ENCODE measurements around the gene PITPNC1.

The PITPNC1 gene

DNA sequence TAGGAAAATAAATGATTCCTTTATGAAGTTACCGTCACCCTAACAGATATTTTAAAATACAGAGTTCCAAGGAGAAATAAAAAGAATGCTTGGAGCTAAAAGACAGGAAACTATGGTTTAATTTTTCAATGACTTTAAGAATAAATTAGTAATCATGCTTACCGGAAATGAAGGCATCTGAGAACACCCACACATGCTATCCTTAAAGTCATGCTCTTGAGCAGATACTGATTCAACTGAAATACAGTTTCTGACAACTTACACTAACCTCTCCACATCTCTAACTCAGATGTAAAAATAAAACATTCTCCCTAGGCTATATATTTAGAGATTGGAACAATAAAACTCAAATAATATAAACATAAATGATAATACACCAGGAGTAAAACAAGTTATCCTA is 18.5 kb upstream of the PITPNC1 start:
- no peak for DNase-seq

DNA sequence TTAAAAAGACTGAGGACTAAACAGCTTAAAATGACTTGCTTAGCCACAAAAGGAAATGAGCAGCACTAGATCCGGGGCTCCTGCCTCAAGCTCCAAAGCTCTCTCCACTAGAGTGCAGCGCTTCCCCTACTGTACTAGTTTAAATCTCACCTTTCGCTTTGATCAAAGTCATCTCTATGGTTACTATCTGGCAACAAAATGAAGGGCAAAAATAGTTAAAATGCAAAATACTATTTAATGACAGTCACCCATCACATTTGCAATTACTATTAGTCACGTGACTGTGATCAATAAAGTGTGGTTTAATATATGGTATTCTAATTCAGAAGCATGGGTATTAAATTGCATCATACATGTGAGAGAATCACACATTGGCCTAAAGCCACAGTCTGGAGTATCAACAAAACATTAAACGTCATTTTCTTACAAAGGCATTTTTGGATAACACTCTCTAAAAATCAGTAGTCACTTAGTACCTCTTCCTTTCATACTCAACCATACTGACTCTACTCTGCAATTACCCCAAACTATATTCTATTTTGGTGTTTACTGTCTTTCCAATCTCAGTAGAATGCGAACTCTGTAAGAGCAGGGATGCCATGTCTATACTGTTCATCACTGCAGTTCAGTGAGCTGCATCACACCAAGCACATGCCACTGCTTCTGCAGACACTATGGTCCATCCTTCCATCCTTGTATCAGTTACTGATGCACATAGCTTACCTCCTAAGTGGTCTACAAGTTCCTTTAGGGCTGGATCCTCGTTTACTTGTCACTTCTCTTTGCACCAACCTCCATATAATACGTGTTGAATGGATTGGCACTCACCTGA is 16.9 kb upstream of the PITPNC1 start:
- no peak overlapping the region for H2BK5ac ChIP-seq (ENCODE audit: low read depth, low read length, poor library complexity)
- H3K27me3 ChIP-seq (ENCODE audit: insufficient read depth, low read length): no peaks in the 10 kb centered on the region
- WGBS (ENCODE audit: extremely low coverage, insufficient coverage, insufficient read length): no CpG with 5 or more reads among the region's 8 CpGs
- no peak overlapping the region for H3K9ac ChIP-seq (ENCODE audit: low read length)
- peak overlapping the region; percentile 74 for H3K23ac ChIP-seq (ENCODE audit: low read length)
- H4K12ac ChIP-seq (ENCODE audit: low read depth, low read length): no peak overlapping the region
- peaks cover 9% of the 10 kb centered on the region for H3K79me2 ChIP-seq (ENCODE audit: control insufficient read depth, insufficient read depth, low read length, poor library complexity)
- DNase-seq: no peak
- no peak overlapping the region for H3K27ac ChIP-seq (ENCODE audit: low read depth, low read length)
- H2AK5ac ChIP-seq (ENCODE audit: low read length): no peak overlapping the region
- no peaks in the 10 kb centered on the region for H3K9me3 ChIP-seq (ENCODE audit: insufficient read depth, low read depth, low read length)
- peaks cover 0 to 3% of the 10 kb centered on the region in 2 experiments for H3K4me1 ChIP-seq (ENCODE audit: control insufficient read depth in 1 of 2, insufficient read depth in 2 of 2, low read length in 2 of 2)
- H3K14ac ChIP-seq (ENCODE audit: low read length): no peak overlapping the region
- H4K91ac ChIP-seq (ENCODE audit: low read depth, low read length): no peak overlapping the region
- no peak overlapping the region for H4K8ac ChIP-seq (ENCODE audit: low read depth, low read length)
- no peak overlapping the region for H3K4me3 ChIP-seq (ENCODE audit: low read depth, low read length)
- no peak overlapping the region for H2BK12ac ChIP-seq (ENCODE audit: low read length)
- no peak overlapping the region for H3K4me2 ChIP-seq (ENCODE audit: low read length)
- H3K18ac ChIP-seq (ENCODE audit: low read length): no peak overlapping the region
- H2BK120ac ChIP-seq (ENCODE audit: insufficient read depth, low read length, poor library complexity): no peak overlapping the region
- no peaks in the 10 kb centered on the region for H3K79me1 ChIP-seq (ENCODE audit: low read length)
- peaks cover 18 to 20% of the 10 kb centered on the region in 2 experiments for H3K36me3 ChIP-seq (ENCODE audit: control insufficient read depth in 1 of 2, insufficient read depth in 2 of 2, low read length in 2 of 2)
- H2AFZ ChIP-seq (ENCODE audit: insufficient read depth, low read length, poor library complexity): no peak overlapping the region
- H3K4ac ChIP-seq (ENCODE audit: low read depth, low read length): no peak overlapping the region

More for the DNA sequence above, 18.5 kb upstream of the PITPNC1 start:
- no peak overlapping the region for H2BK120ac ChIP-seq (ENCODE audit: insufficient read depth, low read length, poor library complexity)
- H4K12ac ChIP-seq (ENCODE audit: low read depth, low read length): no peak overlapping the region
- H4K91ac ChIP-seq (ENCODE audit: low read depth, low read length): no peak overlapping the region
- WGBS (ENCODE audit: extremely low coverage, insufficient coverage, insufficient read length): no CpG with 5 or more reads among the region's 2 CpGs
- H3K4ac ChIP-seq (ENCODE audit: low read depth, low read length): no peak overlapping the region
- no peak overlapping the region for H2AFZ ChIP-seq (ENCODE audit: insufficient read depth, low read length, poor library complexity)
- no peak overlapping the region for H3K4me2 ChIP-seq (ENCODE audit: low read length)
- H3K27me3 ChIP-seq (ENCODE audit: insufficient read depth, low read length): no peaks in the 10 kb centered on the region
- no peaks in the 10 kb centered on the region for H3K79me1 ChIP-seq (ENCODE audit: low read length)
- no peaks in the 10 kb centered on the region for H3K4me1 ChIP-seq (ENCODE audit: control insufficient read depth in 1 of 2, insufficient read depth in 2 of 2, low read length in 2 of 2)
- peaks cover 3% of the 10 kb centered on the region for H3K79me2 ChIP-seq (ENCODE audit: control insufficient read depth, insufficient read depth, low read length, poor library complexity)
- no peak overlapping the region for H3K14ac ChIP-seq (ENCODE audit: low read length)
- H3K9ac ChIP-seq (ENCODE audit: low read length): no peak overlapping the region
- H3K18ac ChIP-seq (ENCODE audit: low read length): no peak overlapping the region
- no peak overlapping the region for H2AK5ac ChIP-seq (ENCODE audit: low read length)
- H3K27ac ChIP-seq (ENCODE audit: low read depth, low read length): no peak overlapping the region
- H3K36me3 ChIP-seq (ENCODE audit: control insufficient read depth in 1 of 2, insufficient read depth in 2 of 2, low read length in 2 of 2): peaks cover 30 to 31% of the 10 kb centered on the region in 2 experiments
- H2BK12ac ChIP-seq (ENCODE audit: low read length): no peak overlapping the region
- no peak overlapping the region for H2BK5ac ChIP-seq (ENCODE audit: low read depth, low read length, poor library complexity)
- no peaks in the 10 kb centered on the region for H3K9me3 ChIP-seq (ENCODE audit: insufficient read depth, low read depth, low read length)
- no peak overlapping the region for H4K8ac ChIP-seq (ENCODE audit: low read depth, low read length)
- H3K23ac ChIP-seq (ENCODE audit: low read length): no peak overlapping the region
- H3K4me3 ChIP-seq (ENCODE audit: low read depth, low read length): no peak overlapping the region

DNA sequence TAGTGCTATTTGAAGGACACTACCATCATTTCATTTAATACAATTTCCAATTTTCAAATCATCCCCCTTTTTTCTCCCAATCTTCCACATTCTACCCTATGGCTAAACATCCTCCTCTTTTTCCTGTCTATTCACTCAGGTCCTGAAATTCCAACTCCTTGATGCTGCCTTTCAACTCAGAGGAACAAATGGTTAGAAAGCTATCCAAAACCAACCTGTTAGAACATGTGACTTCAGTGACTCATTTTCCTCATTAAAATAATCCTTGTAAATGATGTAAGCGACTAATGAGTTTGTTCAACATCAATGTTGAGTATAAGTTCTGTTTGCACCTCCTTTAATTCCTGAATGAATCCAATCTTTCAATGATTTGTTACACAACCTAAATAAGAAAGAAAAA is 16.2 kb upstream of the PITPNC1 start:
- peaks cover 12% of the 10 kb centered on the region for H3K79me2 ChIP-seq (ENCODE audit: control insufficient read depth, insufficient read depth, low read length, poor library complexity)
- H3K4ac ChIP-seq (ENCODE audit: low read depth, low read length): no peak overlapping the region
- H3K9me3 ChIP-seq (ENCODE audit: insufficient read depth, low read depth, low read length): no peaks in the 10 kb centered on the region
- H3K4me3 ChIP-seq (ENCODE audit: low read depth, low read length): no peak overlapping the region
- no peak overlapping the region for H2AFZ ChIP-seq (ENCODE audit: insufficient read depth, low read length, poor library complexity)
- H2BK5ac ChIP-seq (ENCODE audit: low read depth, low read length, poor library complexity): no peak overlapping the region
- H3K23ac ChIP-seq (ENCODE audit: low read length): no peak overlapping the region
- WGBS (ENCODE audit: extremely low coverage, insufficient coverage, insufficient read length): no CpG with 5 or more reads among the region's 1 CpG
- H3K18ac ChIP-seq (ENCODE audit: low read length): no peak overlapping the region
- H3K9ac ChIP-seq (ENCODE audit: low read length): no peak overlapping the region
- H4K8ac ChIP-seq (ENCODE audit: low read depth, low read length): no peak overlapping the region
- H3K36me3 ChIP-seq (ENCODE audit: control insufficient read depth in 1 of 2, insufficient read depth in 2 of 2, low read length in 2 of 2): peaks cover 14 to 16% of the 10 kb centered on the region in 2 experiments
- H2BK120ac ChIP-seq (ENCODE audit: insufficient read depth, low read length, poor library complexity): no peak overlapping the region
- no peak for DNase-seq
- no peaks in the 10 kb centered on the region for H3K27me3 ChIP-seq (ENCODE audit: insufficient read depth, low read length)
- no peak overlapping the region for H3K14ac ChIP-seq (ENCODE audit: low read length)
- H2AK5ac ChIP-seq (ENCODE audit: low read length): no peak overlapping the region
- peaks cover under 1% of the 10 kb centered on the region for H3K79me1 ChIP-seq (ENCODE audit: low read length)
- H3K4me1 ChIP-seq (ENCODE audit: control insufficient read depth in 1 of 2, insufficient read depth in 2 of 2, low read length in 2 of 2): peaks cover 0 to 5% of the 10 kb centered on the region in 2 experiments
- no peak overlapping the region for H3K4me2 ChIP-seq (ENCODE audit: low read length)
- no peak overlapping the region for H4K12ac ChIP-seq (ENCODE audit: low read depth, low read length)
- no peak overlapping the region for H4K91ac ChIP-seq (ENCODE audit: low read depth, low read length)
- H2BK12ac ChIP-seq (ENCODE audit: low read length): no peak overlapping the region
- H3K27ac ChIP-seq (ENCODE audit: low read depth, low read length): no peak overlapping the region

GRCh38 chr17:67362173-67362572 is 14.9 kb upstream of the PITPNC1 start:
- Histone ChIP-seq H3K36me3 (ENCODE audit: control insufficient read depth in 1 of 2, insufficient read depth in 2 of 2, low read length in 2 of 2) (peaks cover 9 to 12% of the 10 kb centered on the region in 2 experiments), H3K27me3 (ENCODE audit: insufficient read depth, low read length) (no peaks in the 10 kb centered on the region), H4K12ac (ENCODE audit: low read depth, low read length) (no peak overlapping the region), H3K79me2 (ENCODE audit: control insufficient read depth, insufficient read depth, low read length, poor library complexity) (peaks cover 17% of the 10 kb centered on the region), H3K79me1 (ENCODE audit: low read length) (peaks cover 6% of the 10 kb centered on the region), H4K91ac (ENCODE audit: low read depth, low read length) (no peak overlapping the region), H3K4ac (ENCODE audit: low read depth, low read length) (no peak overlapping the region), H3K14ac (ENCODE audit: low read length) (no peak overlapping the region), H2AK5ac (ENCODE audit: low read length) (no peak overlapping the region), H3K27ac (ENCODE audit: low read depth, low read length) (no peak overlapping the region), H3K4me3 (ENCODE audit: low read depth, low read length) (no peak overlapping the region), H2BK5ac (ENCODE audit: low read depth, low read length, poor library complexity) (no peak overlapping the region), H4K8ac (ENCODE audit: low read depth, low read length) (no peak overlapping the region), H3K4me2 (ENCODE audit: low read length) (no peak overlapping the region), H2AFZ (ENCODE audit: insufficient read depth, low read length, poor library complexity) (no peak overlapping the region), H2BK120ac (ENCODE audit: insufficient read depth, low read length, poor library complexity) (no peak overlapping the region), H3K9me3 (ENCODE audit: insufficient read depth, low read depth, low read length) (no peaks in the 10 kb centered on the region), H3K9ac (ENCODE audit: low read length) (no peak overlapping the region), H3K18ac (ENCODE audit: low read length) (no peak overlapping the region), H3K23ac (ENCODE audit: low read length) (no peak overlapping the region), H2BK12ac (ENCODE audit: low read length) (no peak overlapping the region), H3K4me1 (ENCODE audit: control insufficient read depth in 1 of 2, insufficient read depth in 2 of 2, low read length in 2 of 2) (peaks cover 0 to 5% of the 10 kb centered on the region in 2 experiments)
- no peak for DNase-seq
- no CpG with 5 or more reads among the region's 9 CpGs for WGBS (ENCODE audit: extremely low coverage, insufficient coverage, insufficient read length)
